BE2C (cell line): Measurements from ENCODE around the gene HOXA11.

ENCODE experiments used
- DNase-seq: peaks from one replicate; pipeline ENCODE4 v3.0.0-alpha.2; 2020
- H3K27me3 ChIP-seq: fragments of 250-450 bp; sonication (Bioruptor Pico); 2 replicates; pipeline ENCODE4 v1.5.1; 2020; ENCODE audit warnings: mild to moderate bottlenecking
- H3K36me3 ChIP-seq: fragments of 250-450 bp; sonication (Bioruptor Pico); 2 replicates; pipeline ENCODE4 v1.5.1; 2020; ENCODE audit warnings: mild to moderate bottlenecking
- H3K4me1 ChIP-seq: fragments of 250-450 bp; sonication (Bioruptor Pico); 2 replicates; pipeline ENCODE4 v1.5.1; 2020
- H3K4me3 ChIP-seq: 2 replicates; pipeline ENCODE4 v1.5.1; 2011; ENCODE audit warnings: low read depth, low read length
- H3K9me3 ChIP-seq: fragments of 250-450 bp; sonication (Bioruptor Pico); 2 replicates; pipeline ENCODE4 v1.5.1; 2020
- CTCF ChIP-seq: IDR thresholded peaks from 2 replicates; pipeline ENCODE4 v1.5.1; 2012; ENCODE audit warnings: mild to moderate bottlenecking, low read depth, low read length

The HOXA11 gene

DNA sequence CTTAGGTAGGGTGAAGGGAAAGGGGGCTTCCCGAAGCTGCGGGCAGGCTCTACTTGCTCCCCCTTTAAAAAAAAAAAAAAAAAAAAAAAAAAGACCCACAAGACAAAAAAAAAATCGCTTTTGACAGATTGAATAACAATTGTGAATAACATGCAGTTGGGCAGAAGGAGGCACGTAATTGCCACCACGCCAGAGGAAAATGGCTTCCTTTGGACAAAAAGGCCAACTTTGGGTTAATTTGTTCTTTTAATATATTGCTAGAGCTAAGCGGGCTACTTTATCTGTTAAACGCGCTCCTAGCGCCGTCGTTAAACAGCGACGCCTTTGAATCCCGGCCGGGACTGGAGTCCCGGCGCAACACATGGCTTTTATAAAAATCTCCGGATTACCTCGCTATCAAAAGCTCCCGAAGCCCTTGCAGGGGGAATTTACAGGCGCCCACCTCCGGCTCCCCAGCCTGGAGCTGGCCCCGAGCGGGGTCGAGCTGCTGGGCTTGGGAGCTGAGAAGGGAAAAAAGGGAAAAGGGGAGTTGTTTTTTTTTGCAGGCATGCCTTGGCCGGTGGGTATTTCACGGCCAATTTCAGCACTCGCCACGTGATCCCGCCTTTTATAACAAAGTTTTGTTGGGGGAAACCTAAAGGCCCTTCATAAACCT, 1.2 kb downstream of the HOXA11 start:
- Histone ChIP-seq H3K36me3 (no peaks in the 10 kb centered on the region), H3K27me3 (peaks cover 98% of the 10 kb centered on the region), H3K4me3 (peak overlapping the region; percentile 39), H3K4me1 (no peaks in the 10 kb centered on the region), H3K9me3 (no peaks in the 10 kb centered on the region)
- no peak for DNase-seq
- no peak for TF ChIP-seq CTCF

DNA sequence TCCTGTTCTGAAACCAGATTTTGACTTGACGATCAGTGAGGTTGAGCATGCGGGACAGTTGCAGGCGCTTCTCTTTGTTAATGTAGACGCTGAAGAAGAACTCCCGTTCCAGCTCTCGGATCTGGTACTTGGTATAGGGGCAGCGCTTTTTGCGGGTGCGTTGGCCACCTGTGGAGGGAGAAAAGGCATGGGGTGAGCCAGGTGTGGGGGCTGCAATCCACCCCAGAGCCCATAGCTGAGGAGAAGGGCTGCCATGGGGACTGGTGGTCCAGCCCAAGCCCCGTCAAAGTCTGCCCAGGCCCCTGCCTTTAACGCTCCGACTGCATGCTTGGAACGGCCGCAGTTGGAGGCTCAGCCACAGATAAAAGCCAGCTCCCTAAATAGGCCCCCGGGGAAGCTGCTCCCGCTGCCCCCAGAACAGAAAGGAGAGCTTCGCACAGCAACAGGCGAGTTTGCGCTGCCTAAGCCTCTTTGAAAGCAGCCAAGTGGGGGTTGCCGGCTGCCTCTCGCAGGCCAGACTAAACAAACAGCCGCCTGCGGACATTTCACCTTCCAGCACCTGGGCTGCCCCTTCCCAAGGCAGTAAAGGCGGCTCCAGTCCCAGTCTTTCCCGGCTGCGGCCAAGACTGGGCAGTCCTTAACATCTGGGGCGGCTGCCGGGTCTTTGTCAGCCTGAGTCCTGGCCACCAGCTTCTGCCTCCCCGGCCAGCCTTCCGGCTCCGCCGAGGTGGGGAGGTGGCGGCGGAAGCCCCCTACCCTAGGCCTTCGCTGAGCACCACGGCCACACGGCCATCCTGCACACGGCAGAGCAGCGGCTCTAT, 2.0 kb downstream of the HOXA11 start:
- no peak overlapping the region for H3K4me3 ChIP-seq
- DNase-seq = no peak
- peaks cover 98% of the 10 kb centered on the region for H3K27me3 ChIP-seq
- H3K9me3 ChIP-seq = no peaks in the 10 kb centered on the region
- TF ChIP-seq CTCF = no peak
- H3K36me3 ChIP-seq = no peaks in the 10 kb centered on the region
- no peaks in the 10 kb centered on the region for H3K4me1 ChIP-seq

DNA sequence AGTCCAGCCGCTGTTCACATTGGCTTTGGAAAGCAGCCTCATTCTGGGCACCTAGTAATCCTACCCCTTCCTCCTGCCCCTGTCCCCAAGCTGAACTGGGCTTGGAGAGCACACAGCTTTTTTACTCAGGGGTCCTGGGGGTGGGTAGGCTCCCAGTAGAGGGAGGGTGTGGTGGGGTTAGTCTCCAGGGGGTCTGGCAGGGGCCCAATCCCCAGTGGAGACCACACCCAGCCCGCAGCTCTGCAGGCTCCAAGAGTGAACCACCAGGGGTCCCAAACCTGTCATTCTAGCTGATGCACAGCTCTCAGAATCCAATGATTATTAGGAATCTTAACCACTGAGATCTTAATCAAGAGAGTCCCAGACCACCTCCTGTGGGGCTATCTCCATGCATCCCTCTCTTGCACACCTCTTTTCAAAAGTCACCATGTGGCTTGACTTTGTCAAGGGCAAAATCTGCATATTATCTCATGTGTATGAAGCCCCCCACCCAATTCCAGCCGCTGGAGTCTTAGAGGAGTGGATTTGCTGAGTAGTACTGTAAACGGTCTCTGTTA, 2.7 kb downstream of the HOXA11 start:
- Histone ChIP-seq H3K27me3 (peaks cover 98% of the 10 kb centered on the region), H3K9me3 (no peaks in the 10 kb centered on the region), H3K4me1 (no peaks in the 10 kb centered on the region), H3K4me3 (no peak overlapping the region), H3K36me3 (no peaks in the 10 kb centered on the region)
- TF ChIP-seq CTCF = no peak
- no peak for DNase-seq

DNA sequence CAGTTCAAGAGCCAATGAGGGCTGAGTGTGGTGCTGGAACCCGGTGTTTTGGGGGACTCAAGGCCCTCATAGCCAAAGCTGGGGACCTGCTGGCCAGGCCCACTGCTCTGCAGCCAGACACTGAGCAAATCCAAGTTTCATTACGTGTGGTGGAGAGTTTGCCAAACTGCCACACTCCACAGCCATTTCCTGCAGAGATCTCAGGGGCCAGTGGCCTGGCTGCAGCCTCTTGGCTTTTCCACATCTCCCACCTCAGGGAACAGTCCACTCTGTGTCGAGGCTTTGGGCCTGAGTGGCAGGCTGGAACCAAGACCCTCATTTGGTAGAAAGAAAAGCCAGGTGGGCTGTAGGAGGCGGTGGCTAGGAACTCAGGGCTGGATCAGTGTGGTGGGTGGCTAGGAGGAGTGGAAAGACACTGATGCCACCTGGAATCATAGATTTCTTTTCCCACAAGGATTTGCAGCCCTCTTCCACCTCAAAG, 3.2 kb downstream of the HOXA11 start:
- no peaks in the 10 kb centered on the region for H3K4me1 ChIP-seq
- no peaks in the 10 kb centered on the region for H3K9me3 ChIP-seq
- DNase-seq = no peak
- H3K27me3 ChIP-seq = peaks cover 98% of the 10 kb centered on the region
- H3K4me3 ChIP-seq = no peak overlapping the region
- TF ChIP-seq CTCF = no peak
- H3K36me3 ChIP-seq = no peaks in the 10 kb centered on the region

GRCh38 chr7:27180431-27181420, 4.3 kb downstream of the HOXA11 start:
- no peak overlapping the region for H3K4me3 ChIP-seq
- no peak for TF ChIP-seq CTCF
- DNase-seq = no peak
- peaks cover 98% of the 10 kb centered on the region for H3K27me3 ChIP-seq
- H3K4me1 ChIP-seq = no peaks in the 10 kb centered on the region
- H3K36me3 ChIP-seq = no peaks in the 10 kb centered on the region
- H3K9me3 ChIP-seq = no peaks in the 10 kb centered on the region
